ENCODE results near the gene MCM3AP.
"Not testable (repeated sequence)": the region's sequence is repeated elsewhere in the genome, so short reads cannot be mapped to it uniquely, and the experiment has no call there.

Gene MCM3AP

DNA sequence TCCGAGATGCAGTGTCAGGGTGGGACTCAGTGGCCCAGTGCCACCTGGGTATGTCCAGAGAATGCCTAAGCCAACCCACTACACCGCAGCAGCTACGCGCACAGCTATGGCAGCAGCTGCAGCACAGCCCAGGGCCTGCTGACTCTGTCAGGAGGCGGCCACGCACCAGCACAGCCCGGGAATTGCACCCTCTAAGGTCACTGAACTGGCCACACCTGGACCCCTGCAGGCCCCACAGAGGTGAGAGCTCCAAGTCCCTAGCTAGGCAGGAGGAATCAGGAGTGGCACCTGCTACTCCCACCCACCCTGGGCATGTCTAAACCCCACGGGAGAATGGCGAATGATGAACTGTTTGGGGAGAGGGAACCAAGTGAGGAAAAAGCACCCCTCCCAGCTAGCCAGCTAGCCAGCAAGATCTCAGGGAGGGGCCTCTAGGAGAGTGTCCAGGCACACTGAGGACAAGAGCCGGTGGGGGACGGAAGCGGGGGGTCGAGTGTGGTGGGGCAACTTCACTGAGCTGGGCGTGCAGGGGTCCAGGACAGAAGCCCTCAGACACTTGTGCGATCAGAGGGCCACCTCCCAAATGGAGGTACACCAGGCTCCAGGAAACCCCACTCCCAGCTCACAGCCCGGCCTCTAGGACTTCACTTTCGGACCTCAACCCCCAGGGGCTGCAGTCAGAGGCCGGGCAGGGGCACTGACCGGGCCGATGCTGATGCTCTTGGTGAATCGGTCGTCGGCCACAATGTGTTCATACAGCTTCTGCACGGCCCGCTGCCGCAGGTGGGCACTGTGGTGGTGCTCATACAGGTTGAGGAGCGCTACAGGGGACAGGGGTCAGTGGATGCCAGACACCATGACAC is 70.7 kb downstream of the MCM3AP start:
- DNase-seq, result no peak

DNA sequence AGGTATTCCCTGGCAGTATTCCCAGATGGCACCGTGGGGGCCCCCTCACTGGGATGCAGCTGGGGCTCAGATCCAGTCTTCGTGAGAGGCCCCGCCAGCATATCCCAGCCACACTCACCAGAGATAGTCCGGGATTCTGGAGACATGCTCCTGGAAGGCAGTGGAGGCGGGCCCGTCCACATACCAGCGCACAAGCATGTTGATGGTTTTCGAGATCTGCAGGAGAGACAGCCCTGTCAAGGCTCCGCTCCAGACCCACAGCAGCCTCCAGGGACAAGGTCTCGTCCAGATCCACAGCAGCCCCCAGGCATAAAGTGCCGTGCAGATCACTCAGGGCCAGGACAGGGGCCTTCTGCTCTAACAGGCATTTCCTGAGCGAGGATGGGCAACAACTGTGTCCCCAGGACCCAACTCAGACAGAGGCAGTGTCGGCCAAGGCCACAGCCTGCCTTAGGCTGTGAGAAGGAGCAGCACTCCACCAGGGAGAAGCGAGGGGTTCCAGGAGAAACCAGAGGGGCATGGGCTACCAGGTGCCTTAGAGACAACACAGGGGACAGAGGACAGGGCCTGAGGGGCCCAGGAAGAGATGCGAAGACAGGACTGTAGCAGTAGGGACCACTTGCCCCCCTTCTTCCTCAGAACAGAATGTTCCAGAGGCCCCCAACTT is 71.7 kb downstream of the MCM3AP start:
- no peak for DNase-seq

DNA sequence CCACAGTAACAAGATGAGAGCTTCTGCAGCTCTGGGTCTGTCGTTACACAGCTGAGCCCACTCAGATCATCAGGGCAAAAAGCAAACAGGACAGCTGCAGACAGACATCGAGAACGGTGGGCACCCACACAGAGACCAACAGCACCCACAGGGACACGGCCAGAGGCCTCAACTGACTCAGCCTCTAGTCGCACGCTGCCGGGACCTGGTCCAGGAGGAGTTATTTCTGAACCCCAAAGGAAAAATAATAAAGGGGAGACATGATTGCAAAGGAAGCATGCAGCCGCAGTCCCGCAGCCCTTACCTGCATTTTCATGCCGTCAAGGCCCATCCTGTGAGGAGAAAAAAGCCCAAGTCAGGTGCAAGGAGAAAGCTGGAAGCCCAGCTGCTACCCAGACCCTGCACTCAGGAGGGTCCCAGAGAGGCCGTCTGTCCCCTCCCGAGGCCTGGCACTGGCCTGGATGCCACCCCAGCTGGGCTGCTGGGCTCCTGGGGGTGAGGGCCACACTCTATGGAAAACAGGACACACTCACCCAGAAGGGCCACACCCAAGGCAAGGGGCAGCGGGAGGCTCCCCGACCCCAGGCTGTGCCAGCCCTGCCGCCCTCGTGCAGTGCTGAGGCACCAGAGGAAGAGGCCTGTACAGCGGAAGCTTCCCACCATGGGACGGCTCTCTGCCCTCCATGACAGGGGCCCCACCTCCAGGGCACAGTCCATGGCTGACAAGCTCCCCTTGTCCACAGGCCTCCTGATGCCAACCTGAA is 72.5 kb downstream of the MCM3AP start:
- no peak for DNase-seq

DNA sequence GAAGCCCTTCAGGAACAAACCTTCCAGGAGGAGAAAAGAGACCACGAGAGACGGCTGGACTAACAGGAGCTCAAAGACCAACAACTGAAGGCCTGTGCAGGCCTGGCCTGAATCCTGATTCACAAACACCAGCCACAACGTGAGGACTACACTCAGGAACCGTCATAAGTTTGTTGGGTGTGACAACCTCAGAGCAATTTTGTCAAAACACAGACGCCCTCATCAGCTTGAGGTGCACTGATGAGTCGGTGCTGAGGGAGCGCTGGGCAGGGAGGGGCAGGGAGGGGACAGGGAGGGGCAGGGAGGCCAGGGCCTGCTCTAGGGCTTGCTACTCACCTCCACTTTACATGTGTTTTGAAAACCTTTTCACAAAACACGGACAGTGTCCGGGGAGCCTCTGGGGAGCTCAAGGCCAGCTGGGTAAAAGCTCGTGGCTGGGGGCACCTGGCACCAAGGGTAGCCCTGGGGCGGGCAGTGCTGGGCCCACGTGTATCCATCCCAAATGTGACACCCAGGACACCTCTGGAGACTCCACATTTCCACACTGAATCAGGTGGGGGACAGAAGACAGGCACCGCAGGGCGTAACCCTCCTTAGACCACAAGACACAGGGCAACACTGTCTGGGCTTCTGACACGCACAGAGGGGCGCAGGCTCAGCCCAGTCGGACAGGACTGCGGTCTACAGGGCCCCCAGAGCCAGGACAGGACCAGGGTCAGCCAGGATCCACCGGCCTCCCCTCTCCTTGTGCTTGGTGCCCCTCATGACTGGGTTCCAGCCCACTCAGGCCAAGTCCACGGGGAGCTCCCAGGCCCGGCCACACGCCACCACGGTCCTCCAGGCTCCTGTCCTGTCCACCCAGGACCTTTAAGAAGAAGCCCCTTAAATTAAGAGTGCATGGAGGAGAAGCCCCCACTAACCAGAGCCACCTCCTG is 73.4 kb downstream of the MCM3AP start:
- no peak for DNase-seq

DNA sequence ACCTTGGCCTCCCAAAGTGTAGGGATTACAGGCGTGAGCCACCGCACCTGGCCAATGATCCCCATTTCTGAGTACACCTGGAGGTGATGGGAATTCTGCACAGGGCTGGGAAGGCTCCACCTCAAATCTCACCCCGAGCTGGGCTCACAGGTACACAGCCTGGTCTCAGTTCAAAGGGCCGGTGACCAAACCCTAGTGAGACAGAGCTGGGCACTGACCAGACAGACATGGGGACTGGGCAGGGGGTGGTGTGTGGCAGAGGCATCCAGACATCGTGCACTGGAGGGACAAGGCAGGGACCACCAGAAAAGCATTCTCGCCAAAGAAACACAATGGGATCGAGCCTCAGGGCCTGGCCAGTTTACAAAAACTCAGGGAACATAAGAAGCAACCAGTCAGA is 74.0 kb downstream of the MCM3AP start:
- no peak for DNase-seq

DNA sequence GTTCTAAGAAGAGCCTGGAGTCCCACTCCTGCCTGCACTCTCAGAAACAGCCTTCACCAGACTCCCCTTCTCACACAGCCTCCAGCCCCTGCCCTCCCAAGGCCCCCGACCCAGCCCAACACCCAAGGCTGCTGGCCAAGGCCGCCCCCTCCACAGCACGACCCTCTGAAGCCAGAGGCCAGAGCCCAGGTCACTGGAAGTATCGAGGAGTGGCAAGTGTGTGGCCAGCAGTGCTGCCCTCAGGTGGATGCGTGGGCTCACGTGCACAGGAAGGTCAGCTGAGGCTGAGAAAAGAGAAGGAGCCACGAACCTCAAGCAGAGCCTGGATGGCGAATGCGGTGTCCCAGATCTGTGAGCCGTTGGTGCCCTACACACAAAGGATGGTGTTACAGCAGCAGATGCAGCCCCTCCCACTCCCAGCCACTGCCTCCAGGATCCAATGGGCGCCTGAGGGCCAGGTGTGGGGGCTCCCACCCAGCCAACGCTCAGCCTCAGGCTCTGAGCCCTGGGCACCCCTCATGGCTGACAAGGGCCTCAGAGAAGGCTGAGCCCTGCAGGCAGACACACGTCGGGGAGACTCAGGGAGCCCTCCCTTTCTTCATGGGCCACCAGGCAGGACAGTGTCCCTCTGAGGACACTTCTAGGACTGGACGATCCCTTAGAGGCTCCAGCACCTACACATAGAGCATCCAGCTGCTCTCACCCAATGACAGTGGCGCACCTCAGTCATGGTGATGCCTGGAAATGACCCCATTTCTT is 74.9 kb downstream of the MCM3AP start:
- no peak for DNase-seq

DNA sequence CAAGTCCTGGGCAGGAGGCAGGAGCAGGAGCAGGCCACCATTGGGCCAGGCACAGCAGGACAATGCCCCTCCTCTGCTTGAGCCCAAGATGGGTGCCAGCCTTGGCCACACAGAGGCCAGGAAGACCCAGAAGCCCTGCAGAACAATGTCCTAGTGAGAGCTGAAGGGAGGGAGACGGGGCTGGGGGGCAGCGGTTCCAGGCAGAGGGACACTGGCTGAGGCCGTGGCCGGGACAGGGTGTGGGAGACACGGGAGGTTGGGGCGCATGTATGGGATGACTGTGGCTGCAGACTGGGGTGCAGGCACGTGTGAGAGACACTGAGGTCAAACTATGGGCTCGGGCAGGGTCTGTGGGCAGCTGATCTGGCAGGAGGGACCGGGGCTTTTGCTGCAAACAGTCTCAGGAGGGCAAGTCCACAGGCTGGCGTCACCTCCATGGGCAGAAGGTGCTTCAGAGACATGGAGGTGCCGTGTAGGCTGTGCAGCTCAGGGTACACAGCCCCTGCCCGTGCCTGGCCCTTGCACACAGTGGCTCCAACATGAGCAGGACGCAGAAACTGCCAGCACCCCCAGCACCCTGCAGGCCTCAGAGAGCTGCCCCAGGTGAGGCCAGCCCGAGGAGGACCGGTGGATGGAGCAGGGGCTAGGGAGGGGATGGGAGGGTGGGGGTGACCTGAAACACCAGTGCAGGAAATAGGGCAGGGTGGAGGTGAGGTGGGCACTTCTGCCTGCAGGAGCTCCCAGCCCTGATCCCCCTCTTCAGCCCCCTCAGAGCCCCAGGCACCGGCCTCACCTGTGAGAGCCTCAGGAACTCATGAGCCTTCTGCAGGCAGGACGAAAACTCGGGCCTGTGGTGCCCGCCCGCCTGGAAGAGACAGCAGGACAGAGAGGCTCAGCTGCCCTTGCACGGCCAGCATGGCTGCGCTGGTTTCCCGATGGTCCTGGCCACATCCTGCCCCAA is 76.4 kb downstream of the MCM3AP start:
- no peak for DNase-seq

DNA sequence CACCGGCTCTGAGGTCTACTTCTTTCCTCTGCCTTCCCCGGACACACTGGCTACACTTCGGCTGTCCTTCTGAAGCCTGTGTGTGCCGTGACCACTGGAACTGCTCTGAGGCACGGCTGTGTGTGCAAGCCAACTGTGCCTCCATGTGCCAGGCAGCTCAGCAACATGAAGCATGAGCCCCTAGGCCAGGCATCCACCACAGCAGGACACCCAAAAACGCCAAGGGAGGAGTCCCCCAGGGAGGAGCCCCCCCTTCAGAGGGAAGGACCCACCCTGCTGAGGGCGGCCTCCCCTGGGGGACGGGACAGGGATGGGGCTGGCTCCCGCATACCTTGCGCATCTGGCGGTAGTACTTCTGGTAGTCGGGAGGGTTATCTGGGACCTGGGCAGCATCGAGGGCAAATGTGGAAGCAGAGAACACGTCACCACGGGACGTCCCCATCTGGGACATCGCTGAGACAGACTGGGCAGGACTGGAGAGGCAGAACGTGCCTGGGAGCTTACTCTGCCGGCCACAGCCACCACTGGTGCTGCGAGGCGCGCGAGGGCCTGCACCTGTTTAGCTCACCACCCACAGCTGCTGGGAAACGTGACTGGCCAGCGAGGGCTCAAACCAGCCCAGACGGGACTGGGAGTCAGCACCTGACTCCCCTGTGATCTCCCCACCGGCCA is 77.4 kb downstream of the MCM3AP start:
- no peak for DNase-seq

DNA sequence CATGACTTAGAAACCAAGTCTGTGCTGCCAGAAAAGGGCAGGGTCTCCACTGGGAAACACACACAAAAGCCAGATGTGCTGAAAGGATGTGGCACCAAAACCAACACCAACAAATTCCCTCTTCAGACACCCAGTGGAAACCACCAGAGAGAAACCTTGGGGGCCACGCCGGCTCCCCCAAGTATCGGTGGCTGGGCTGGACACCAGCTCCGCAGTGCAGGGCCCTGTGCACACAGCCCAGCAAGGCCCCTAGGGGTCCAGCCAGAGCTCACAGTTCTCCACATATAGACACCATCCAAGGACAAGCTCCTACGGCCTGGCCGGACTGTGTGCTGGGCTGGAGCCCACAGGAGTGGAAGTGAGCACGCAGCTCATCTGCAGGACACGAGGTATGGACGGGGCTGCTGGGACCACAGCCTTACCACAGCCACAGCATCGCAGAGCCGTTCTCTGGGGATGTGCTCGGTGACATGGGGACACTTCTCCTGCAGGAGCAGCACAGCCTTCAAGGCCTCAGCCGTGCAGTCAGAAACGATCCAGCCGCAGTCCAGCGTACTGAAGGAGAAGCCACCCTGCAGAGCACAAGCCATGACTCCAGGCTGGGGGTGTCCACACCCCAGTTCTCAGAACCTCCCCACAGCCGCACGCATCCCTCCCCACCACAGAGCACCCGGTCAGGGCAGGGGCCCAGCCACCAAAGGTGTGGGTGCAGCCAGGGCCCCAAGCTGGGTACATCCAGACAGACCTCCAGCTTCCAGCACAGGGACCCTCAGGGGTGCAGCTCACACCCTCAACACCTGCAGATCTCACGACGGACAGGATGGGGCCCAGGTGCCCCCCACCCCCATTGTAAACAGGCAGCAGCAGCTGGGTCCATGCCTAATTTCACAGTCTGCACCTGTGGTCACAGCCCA is 78.1 kb downstream of the MCM3AP start:
- DNase-seq, result no peak

DNA sequence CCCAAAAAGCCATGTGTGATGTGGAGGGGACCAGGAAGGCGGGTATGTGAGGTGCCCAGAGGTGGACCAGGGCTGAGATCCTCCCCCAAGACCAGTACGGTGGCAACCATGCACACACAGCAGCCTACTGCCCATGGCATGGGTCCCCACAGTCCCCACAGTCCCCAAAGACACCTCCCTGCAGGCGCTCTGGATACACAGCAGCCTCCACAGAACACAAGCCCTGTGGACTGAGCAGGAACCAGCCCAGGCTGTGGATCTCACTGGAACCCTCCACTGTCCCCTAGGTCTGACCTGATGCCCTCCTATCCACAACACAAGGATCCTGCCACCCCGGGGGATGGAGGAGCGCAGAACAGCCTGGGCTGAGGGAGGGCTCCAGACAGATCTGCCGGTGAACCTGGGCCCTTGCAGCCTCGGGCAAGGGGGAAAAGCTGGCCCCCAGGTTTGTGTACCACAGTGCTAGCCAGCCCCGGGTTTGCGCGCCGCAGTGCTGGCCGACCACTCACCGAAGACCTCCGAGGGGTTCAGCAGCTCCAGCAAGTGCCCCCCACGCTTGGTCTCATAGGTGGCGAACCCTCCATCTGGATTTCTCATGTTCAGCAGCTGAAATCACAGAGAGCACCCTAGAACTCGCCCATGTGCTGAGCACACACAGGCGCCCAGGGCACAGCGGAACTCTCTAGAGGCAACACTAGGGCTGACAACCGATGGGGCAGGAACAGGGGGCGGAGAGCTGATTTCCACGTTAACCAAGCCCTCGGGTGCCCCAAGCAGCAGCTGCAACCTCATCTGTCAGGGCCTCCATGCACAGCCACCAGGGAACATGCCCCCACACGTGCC is 79.0 kb downstream of the MCM3AP start:
- no peak for DNase-seq

DNA sequence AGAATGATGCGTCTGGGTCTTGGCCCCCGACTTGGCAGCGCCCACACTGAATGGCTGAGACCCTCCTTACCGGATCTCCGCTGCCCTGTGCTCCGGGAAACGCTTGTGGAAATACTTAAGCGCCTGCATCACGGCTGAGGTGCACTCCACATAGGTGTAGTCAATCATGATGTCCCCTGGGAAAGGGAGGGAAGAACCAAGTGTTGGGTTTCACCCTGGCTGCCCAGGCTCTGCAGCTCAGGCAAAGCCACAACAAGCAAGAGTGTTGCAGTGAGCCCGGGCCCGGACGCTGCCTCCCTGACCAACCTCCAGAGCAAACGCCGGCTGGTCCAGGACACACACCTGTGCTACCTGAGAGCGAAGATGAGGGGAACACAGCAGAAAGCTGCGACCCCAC is 79.6 kb downstream of the MCM3AP start:
- no peak for DNase-seq

DNA sequence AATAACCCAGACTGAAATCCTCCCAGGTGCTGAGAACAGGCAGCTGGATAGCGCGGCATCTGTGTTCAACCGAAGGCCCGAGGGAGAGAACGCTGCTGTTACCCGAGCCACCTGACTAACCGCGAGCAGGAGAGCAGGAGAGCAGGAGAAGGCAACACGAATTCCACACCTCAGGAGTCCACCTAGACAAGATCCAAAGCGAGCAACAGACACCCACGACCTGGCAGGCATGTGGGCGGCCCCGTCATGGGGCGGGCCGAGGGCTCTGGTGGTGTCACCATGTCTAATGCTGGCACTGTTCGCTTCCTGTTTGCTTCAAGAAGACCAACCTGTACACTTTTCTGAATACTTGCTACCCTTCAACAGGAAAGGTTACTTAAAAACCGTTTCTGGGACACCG is 80.2 kb downstream of the MCM3AP start:
- no peak for DNase-seq

DNA sequence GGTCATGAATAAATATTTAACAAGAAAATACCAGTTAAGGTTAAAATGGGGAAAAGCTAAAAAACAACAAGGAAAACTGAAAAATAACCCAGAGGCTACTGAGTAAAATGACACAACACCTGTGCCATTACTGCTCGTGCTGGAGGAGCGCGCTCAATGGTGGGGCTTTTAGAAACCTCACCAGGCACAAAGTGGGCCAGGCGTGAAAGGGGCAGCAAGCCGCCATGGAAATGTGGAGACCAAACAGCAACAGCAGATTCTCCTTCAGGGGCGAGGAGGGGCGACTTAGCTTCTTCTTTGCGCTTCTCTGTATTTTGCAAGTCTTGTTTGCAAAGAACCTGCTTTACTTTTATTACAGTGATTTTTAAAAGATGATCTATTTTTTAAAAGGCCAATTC is 82.2 kb downstream of the MCM3AP start:
- DNase-seq, result no peak

DNA sequence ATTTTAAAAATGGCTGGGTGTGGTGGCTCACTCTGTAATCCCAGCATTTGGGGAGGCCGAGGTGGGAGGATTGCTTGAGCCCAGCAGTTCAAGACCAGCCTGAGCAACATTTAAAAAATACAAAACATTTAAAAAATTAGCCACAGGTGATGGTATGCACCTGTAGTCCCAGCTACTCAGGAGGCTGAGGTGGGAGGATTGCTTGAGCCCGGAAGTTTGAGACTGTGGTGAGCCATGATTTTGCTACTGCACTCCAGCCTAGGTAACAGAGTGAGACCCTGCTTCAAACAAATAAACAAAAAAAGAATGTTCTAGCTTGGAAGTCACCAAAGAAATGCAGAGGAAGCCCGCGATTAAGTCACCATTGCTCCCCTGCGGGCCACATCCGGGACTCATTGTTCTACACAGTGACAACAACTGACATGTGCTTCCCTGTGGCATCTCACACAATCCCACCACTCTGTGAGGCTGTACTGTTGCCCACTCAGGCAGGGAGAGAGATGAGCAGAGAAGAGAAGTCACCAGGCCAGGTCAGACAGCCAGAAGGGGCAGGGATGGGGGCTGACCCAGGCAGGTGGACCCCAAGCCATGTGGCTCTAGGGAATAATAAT is 82.7 kb downstream of the MCM3AP start:
- no peak for DNase-seq

DNA sequence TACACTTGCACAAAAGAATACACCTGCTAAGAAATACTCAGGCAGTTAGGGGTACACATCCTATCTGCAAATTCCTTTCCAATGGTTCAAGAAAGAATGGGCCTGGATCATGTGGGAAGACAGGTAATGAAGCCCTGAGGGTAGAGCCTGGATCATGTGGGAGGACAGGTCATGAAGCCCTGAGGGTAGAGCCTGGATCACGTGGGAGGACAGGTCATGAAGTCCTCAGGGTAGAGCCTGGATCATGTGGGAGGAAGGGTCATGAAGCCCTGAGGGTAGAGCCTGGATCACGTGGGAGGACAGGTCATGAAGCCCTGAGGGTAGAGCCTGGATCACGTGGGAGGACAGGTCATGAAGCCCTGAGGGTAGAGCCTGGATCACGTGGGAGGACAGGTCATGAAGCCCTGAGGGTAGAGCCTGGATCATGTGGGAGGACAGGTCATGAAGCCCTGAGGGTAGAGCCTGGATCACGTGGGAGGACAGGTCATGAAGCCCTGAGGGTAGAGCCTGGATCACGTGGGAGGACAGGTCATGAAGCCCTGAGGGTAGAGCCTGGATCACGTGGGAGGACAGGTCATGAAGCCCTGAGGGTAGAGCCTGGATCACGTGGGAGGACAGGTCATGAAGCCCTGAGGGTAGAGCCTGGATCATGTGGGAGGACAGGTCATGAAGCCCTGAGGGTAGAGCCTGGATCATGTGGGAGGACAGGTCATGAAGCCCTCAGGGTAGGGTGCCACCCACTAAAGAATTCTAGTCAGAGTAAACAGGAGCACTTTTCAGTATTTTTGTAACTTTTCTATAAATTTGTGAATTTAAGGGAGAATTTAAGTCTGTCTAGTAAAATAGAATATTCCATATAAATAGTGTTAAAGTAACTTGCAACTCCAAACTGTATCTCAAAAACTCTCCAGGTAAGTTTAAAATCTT is 84.3 kb downstream of the MCM3AP start:
- DNase-seq, result not testable (repeated sequence)

Data from activated T-cell treated with anti-CD3 and anti-CD28 coated beads for 4 hours (primary cell).